SK-N-SH (cell line): ENCODE results near the gene SHD. TPM values are rescaled to one million over a fixed set of nuclear protein-coding genes. Genes with fewer than 3 reads are reported as not detected.

Experiments
- CTCF ChIA-PET: fragments of 300-600, 350-600 bp; formaldehyde crosslinking; extraction: SDS; loops from one replicate; lab custom pipeline; 2021; lab: Yijun Ruan, JAX
- POLR2A ChIA-PET: fragments of 350-600 bp; sonication (Branson Sonifier 250); formaldehyde crosslinking; extraction: SDS; loops from one replicate; lab custom pipeline; 2020; ENCODE audit warnings: antibody characterized with exemption, inconsistent platforms; lab: Yijun Ruan, JAX
- DNase-seq: peaks from one replicate; pipeline ENCODE4 v3.0.0; 2012
- H2AFZ ChIP-seq: fragments of 200-600 bp; sonication (generic); 2 replicates; pipeline ENCODE4 v1.8.1; 2016; ENCODE audit warnings: antibody characterized with exemption, mild to moderate bottlenecking, low read depth
- H3F3A ChIP-seq: fragments of 200-600 bp; sonication (generic); replicated peaks from 2 replicates; pipeline ENCODE3; 2016; ENCODE audit warnings: antibody characterized with exemption, mild to moderate bottlenecking; ENCODE audit not compliant: insufficient read depth
- H3K27ac ChIP-seq, 2 experiments: fragments of 200-500 bp in 1 of 2; fragments of 200-600 bp in 1 of 2; sonication (Bioruptor generic) in 1 of 2; sonication (generic), shearing (Covaris generic) in 1 of 2; 2 replicates each; pipeline versions ENCODE4 v1.5.1 to v1.6.1; 2014 to 2016; ENCODE audit warnings: low read depth in 2 of 2, inconsistent platforms in 1 of 2, low read length in 1 of 2, mild to moderate bottlenecking in 1 of 2, mixed read lengths in 1 of 2
- H3K27me3 ChIP-seq: fragments of 200-600 bp; sonication (generic), shearing (Covaris generic); 2 replicates; pipeline ENCODE4 v1.6.1; 2016; ENCODE audit warnings: mixed run types; ENCODE audit not compliant: insufficient read depth
- H3K36me3 ChIP-seq, 2 experiments: fragments of 200-500 bp in 1 of 2; fragments of 200-600 bp in 1 of 2; sonication (Bioruptor generic) in 1 of 2; sonication (generic) in 1 of 2; replicated peaks in 1 of 2; 2 replicates each; pipeline versions ENCODE3 to v1.5.1; 2014 to 2016; ENCODE audit warnings: low read length in 1 of 2, mild to moderate bottlenecking in 1 of 2; ENCODE audit not compliant: insufficient read depth in 2 of 2, control insufficient read depth in 1 of 2
- H3K4me1 ChIP-seq, 2 experiments: fragments of 200-500 bp in 1 of 2; fragments of 200-600 bp in 1 of 2; sonication (Bioruptor generic) in 1 of 2; sonication (generic), shearing (Covaris generic) in 1 of 2; 2 replicates each; pipeline versions ENCODE4 v1.5.1 to v1.6.1; 2014 to 2016; ENCODE audit warnings: low read depth in 1 of 2, low read length in 1 of 2, mixed run types in 1 of 2; ENCODE audit not compliant: insufficient read depth in 2 of 2, control insufficient read depth in 1 of 2
- H3K4me2 ChIP-seq: fragments of 200-600 bp; sonication (generic), shearing (Covaris generic); 2 replicates; pipeline ENCODE4 v1.6.1; 2017; ENCODE audit warnings: mixed run types
- H3K4me3 ChIP-seq, 2 experiments: fragments of 200-500 bp in 1 of 2; fragments of 200-600 bp in 1 of 2; sonication (Bioruptor generic) in 1 of 2; sonication (generic), shearing (Covaris generic) in 1 of 2; 2 replicates each; pipeline versions ENCODE4 v1.5.1 to v1.8.1; 2014 to 2016; ENCODE audit warnings: low read depth in 2 of 2, inconsistent platforms in 1 of 2, low read length in 1 of 2, mild to moderate bottlenecking in 1 of 2, mixed read lengths in 1 of 2, moderate library complexity in 1 of 2
- H3K79me2 ChIP-seq: fragments of 200-600 bp; sonication (generic); 2 replicates; pipeline ENCODE4 v1.8.1; 2017; ENCODE audit warnings: mild to moderate bottlenecking; ENCODE audit not compliant: insufficient read depth
- H3K9ac ChIP-seq: fragments of 200-600 bp; sonication (generic); 2 replicates; pipeline ENCODE4 v1.6.1; 2017; ENCODE audit warnings: mixed run types
- H3K9me2 ChIP-seq: fragments of 200-600 bp; sonication (generic); 2 replicates; pipeline ENCODE4 v1.6.1; 2017; ENCODE audit warnings: mixed run types
- H3K9me3 ChIP-seq: fragments of 200-600 bp; sonication (generic); 2 replicates; pipeline ENCODE4 v1.6.1; 2017; ENCODE audit warnings: mixed run types, mild to moderate bottlenecking, moderate library complexity
- H4K20me1 ChIP-seq: fragments of 200-600 bp; sonication (generic); 2 replicates; pipeline ENCODE4 v1.6.1; 2017; ENCODE audit warnings: mild to moderate bottlenecking, mixed run types; ENCODE audit not compliant: insufficient read depth
- CHD2 ChIP-seq: fragments of 150-350 bp; IDR thresholded peaks from 2 replicates; pipeline ENCODE4 v1.6.1; 2018; ENCODE audit warnings: low read length; ENCODE audit not compliant: partially characterized antibody
- EP300 ChIP-seq, 2 experiments: IDR thresholded peaks; 2 replicates each; pipeline versions ENCODE4 v1.4.0 to v1.6.1; 2012; ENCODE audit warnings: borderline replicate concordance in 1 of 2, low read depth in 1 of 2, low read length in 1 of 2
- EZH2phosphoT487 ChIP-seq: fragments of 200-600 bp; sonication (generic); IDR thresholded peaks from 2 replicates; pipeline ENCODE4 v1.6.1; 2017; ENCODE audit warnings: low read depth, mixed run types, mild to moderate bottlenecking, antibody characterized with exemption, moderate library complexity, borderline replicate concordance
- FOSL2 ChIP-seq: IDR thresholded peaks from 2 replicates; pipeline ENCODE4 v1.4.0; 2012; ENCODE audit warnings: low read depth, mild to moderate bottlenecking, moderate library complexity, borderline replicate concordance
- FOXJ3 ChIP-seq: sonication (generic); formaldehyde crosslinking; IDR thresholded peaks from 2 replicates; pipeline ENCODE4 v1.5.1; 2020; ENCODE audit warnings: mild to moderate bottlenecking, missing genetic modification reagents
- GATA2 ChIP-seq: sonication (generic); formaldehyde crosslinking; IDR thresholded peaks from 2 replicates; pipeline ENCODE4 v1.5.0; 2020; ENCODE audit warnings: mild to moderate bottlenecking, missing genetic modification reagents
- JUND ChIP-seq: IDR thresholded peaks from 2 replicates; pipeline ENCODE4 v1.4.0; 2012
- MXI1 ChIP-seq: IDR thresholded peaks from 2 replicates; pipeline ENCODE4 v1.6.1; 2012; ENCODE audit warnings: mild to moderate bottlenecking, low read depth, low read length, improper control_type of control experiment
- NFIC ChIP-seq: IDR thresholded peaks from 2 replicates; pipeline ENCODE4 v1.4.0; 2012; ENCODE audit warnings: borderline replicate concordance
- NRF1 ChIP-seq: IDR thresholded peaks from 2 replicates; pipeline ENCODE4 v1.6.1; 2012; ENCODE audit warnings: low read depth, mild to moderate bottlenecking, low read length
- RAD21 ChIP-seq: IDR thresholded peaks from 2 replicates; pipeline ENCODE4 v1.6.1; 2012; ENCODE audit warnings: mild to moderate bottlenecking, low read length
- RFX5 ChIP-seq: IDR thresholded peaks from 2 replicates; pipeline ENCODE4 v1.6.1; 2012; ENCODE audit warnings: mild to moderate bottlenecking, improper control_type of control experiment, low read length
- SIN3A ChIP-seq: IDR thresholded peaks from 2 replicates; pipeline ENCODE4 v1.6.1; 2012; ENCODE audit warnings: low read depth, mild to moderate bottlenecking, low read length, moderate library complexity, borderline replicate concordance
- SMC3 ChIP-seq: IDR thresholded peaks from 2 replicates; pipeline ENCODE4 v1.6.1; 2012; ENCODE audit warnings: low read depth, low read length, improper control_type of control experiment
- TAF1 ChIP-seq: IDR thresholded peaks from 2 replicates; pipeline ENCODE4 v1.6.1; 2012; ENCODE audit warnings: low read depth, mild to moderate bottlenecking, low read length, moderate library complexity, borderline replicate concordance
- YY1 ChIP-seq: IDR thresholded peaks from 2 replicates; pipeline ENCODE4 v1.4.0; 2012; ENCODE audit warnings: low read depth, mild to moderate bottlenecking
- WGBS: methylation state at CpG from one replicate; pipeline ENCODE4 v1.1.6; 2017; ENCODE audit warnings: low lambda C conversion rate; 5-methylcytosine and 5-hydroxymethylcytosine counted together
- polyA plus RNA-seq, 3 experiments: library from polyadenylated mRNA; depleted of rRNA; stranded (reverse); fragments of >200 nt; gene quantifications; 2 replicates each; pipeline ENCODE4 v1.2.3, GENCODE V29; 2012
- TF ChIP-seq, protein P1 (sequence below): IDR thresholded peaks from 2 replicates; pipeline ENCODE4 v1.4.0; 2012; ENCODE audit warnings: low read depth
- TF ChIP-seq, protein P2 (sequence below): IDR thresholded peaks from 2 replicates; pipeline ENCODE4 v1.6.1; 2012; ENCODE audit warnings: mild to moderate bottlenecking, low read depth, low read length, moderate library complexity
- TF ChIP-seq, protein P3 (sequence below): IDR thresholded peaks from 2 replicates; pipeline ENCODE4 v1.4.0; 2012; ENCODE audit warnings: low read depth, borderline replicate concordance
- TF ChIP-seq, protein P4 (sequence below): IDR thresholded peaks from 2 replicates; pipeline ENCODE4 v1.4.0; 2012; ENCODE audit warnings: low read depth, borderline replicate concordance
- TF ChIP-seq, protein P5 (sequence below): fragments of 150-350 bp; IDR thresholded peaks from 2 replicates; pipeline ENCODE4 v1.6.1; 2016; ENCODE audit warnings: mild to moderate bottlenecking, low read depth, low read length
- TF ChIP-seq, protein P6 (sequence below): fragments of 150-350 bp; IDR thresholded peaks from 2 replicates; pipeline ENCODE4 v1.6.1; 2017; ENCODE audit warnings: antibody characterized with exemption, low read length, low read depth, borderline replicate concordance

The SHD gene
- polyA plus RNA-seq, 1 of the 3 experiments (the other 2 are of a cell fraction), result 3.1 TPM

DNA sequence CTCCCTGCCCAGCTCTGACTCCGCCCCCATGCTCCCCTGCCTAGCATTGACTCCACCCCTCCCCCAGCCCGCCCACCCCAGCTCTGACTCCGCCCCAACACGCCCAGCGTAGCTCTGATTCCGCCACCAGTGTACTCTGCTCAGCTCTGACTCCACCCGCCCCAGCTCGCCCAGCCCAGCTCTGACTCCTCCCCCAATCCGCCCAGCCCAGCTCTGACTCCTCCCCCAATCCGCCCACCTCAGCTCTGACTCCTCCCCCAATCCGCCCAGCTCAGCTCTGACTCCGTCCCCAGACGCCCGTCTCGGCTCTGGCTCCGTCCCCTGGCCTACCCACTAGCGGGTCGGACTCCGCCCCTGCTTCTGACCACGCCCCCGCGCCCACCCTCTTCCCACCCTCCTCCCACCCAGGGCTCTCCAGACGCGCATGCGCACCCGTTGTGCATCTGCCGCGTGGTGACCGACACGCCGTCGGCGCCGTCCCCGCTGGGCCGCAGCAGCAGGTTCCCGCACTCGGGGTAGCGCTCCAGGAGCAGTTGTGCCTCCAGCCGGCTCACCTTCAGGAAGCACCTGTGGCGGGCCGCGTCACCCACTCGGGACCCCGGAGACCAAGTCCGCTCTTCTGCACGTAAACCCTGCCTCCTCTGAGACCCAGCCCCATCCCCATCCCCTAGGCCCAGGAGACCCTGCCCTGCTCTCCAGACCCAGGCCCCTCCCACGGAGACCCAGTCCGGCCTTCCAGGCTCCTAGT is 49.4 kb downstream of the SHD start:
- no peaks in the 10 kb centered on the region for H3K27me3 ChIP-seq
- POLR2A ChIA-PET, result interaction anchor here (0.8 to 1.1 kb wide), 3 partner anchors 13 to 37 kb away, joined by 3 to 8 read pairs (median 3); no protein-coding TSS in a partner anchor
- peak overlapping the region; percentile 96 for H2AFZ ChIP-seq
- H4K20me1 ChIP-seq, result no peaks in the 10 kb centered on the region
- peak overlapping the region; percentile 99 for H3K4me2 ChIP-seq
- peaks cover 6% of the 10 kb centered on the region for H3F3A ChIP-seq
- peak; percentile 99 for DNase-seq
- H3K9me2 ChIP-seq, result no peaks in the 10 kb centered on the region
- H3K4me1 ChIP-seq, result peaks cover 0 to 16% of the 10 kb centered on the region in 2 experiments; a peak in 2 of 4 replicates
- H3K9ac ChIP-seq, result peak overlapping the region; percentile 75
- H3K36me3 ChIP-seq, result no peaks in the 10 kb centered on the region
- CTCF ChIA-PET, result interaction anchor here (0.7 to 1.1 kb wide), 3 partner anchors 50 to 72 kb away, joined by 3 to 6 read pairs (median 4); partner anchors contain the start of gene SH3GL1
- H3K79me2 ChIP-seq, result peaks cover 7% of the 10 kb centered on the region; the same call in 1 of the 2 replicates
- peak overlapping the region in 1 of 2 experiments; percentile 66; a peak in 1 of 4 replicates for H3K27ac ChIP-seq
- H3K4me3 ChIP-seq, result peak overlapping the region; percentile 59 to 83
- no peaks in the 10 kb centered on the region for H3K9me3 ChIP-seq
- WGBS, result 16% methylated on average over 40 of the region's 49 CpGs
- TF ChIP-seq, protein P1, sequence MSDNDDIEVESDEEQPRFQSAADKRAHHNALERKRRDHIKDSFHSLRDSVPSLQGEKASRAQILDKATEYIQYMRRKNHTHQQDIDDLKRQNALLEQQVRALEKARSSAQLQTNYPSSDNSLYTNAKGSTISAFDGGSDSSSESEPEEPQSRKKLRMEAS, result peak; percentile 99
- no peak for TF ChIP-seq YY1
- peak; percentile 97 for TF ChIP-seq MXI1
- TF ChIP-seq FOSL2, result no peak
- TF ChIP-seq CHD2, result peak; percentile 17
- TF ChIP-seq, protein P2, sequence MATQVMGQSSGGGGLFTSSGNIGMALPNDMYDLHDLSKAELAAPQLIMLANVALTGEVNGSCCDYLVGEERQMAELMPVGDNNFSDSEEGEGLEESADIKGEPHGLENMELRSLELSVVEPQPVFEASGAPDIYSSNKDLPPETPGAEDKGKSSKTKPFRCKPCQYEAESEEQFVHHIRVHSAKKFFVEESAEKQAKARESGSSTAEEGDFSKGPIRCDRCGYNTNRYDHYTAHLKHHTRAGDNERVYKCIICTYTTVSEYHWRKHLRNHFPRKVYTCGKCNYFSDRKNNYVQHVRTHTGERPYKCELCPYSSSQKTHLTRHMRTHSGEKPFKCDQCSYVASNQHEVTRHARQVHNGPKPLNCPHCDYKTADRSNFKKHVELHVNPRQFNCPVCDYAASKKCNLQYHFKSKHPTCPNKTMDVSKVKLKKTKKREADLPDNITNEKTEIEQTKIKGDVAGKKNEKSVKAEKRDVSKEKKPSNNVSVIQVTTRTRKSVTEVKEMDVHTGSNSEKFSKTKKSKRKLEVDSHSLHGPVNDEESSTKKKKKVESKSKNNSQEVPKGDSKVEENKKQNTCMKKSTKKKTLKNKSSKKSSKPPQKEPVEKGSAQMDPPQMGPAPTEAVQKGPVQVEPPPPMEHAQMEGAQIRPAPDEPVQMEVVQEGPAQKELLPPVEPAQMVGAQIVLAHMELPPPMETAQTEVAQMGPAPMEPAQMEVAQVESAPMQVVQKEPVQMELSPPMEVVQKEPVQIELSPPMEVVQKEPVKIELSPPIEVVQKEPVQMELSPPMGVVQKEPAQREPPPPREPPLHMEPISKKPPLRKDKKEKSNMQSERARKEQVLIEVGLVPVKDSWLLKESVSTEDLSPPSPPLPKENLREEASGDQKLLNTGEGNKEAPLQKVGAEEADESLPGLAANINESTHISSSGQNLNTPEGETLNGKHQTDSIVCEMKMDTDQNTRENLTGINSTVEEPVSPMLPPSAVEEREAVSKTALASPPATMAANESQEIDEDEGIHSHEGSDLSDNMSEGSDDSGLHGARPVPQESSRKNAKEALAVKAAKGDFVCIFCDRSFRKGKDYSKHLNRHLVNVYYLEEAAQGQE, result no peak
- TF ChIP-seq, protein P3, sequence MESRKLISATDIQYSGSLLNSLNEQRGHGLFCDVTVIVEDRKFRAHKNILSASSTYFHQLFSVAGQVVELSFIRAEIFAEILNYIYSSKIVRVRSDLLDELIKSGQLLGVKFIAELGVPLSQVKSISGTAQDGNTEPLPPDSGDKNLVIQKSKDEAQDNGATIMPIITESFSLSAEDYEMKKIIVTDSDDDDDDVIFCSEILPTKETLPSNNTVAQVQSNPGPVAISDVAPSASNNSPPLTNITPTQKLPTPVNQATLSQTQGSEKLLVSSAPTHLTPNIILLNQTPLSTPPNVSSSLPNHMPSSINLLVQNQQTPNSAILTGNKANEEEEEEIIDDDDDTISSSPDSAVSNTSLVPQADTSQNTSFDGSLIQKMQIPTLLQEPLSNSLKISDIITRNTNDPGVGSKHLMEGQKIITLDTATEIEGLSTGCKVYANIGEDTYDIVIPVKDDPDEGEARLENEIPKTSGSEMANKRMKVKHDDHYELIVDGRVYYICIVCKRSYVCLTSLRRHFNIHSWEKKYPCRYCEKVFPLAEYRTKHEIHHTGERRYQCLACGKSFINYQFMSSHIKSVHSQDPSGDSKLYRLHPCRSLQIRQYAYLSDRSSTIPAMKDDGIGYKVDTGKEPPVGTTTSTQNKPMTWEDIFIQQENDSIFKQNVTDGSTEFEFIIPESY, result no peak
- TF ChIP-seq, protein P4, sequence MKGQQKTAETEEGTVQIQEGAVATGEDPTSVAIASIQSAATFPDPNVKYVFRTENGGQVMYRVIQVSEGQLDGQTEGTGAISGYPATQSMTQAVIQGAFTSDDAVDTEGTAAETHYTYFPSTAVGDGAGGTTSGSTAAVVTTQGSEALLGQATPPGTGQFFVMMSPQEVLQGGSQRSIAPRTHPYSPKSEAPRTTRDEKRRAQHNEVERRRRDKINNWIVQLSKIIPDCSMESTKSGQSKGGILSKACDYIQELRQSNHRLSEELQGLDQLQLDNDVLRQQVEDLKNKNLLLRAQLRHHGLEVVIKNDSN, result no peak
- no peak for TF ChIP-seq RFX5
- no peak for TF ChIP-seq EZH2phosphoT487
- TF ChIP-seq, protein P5, sequence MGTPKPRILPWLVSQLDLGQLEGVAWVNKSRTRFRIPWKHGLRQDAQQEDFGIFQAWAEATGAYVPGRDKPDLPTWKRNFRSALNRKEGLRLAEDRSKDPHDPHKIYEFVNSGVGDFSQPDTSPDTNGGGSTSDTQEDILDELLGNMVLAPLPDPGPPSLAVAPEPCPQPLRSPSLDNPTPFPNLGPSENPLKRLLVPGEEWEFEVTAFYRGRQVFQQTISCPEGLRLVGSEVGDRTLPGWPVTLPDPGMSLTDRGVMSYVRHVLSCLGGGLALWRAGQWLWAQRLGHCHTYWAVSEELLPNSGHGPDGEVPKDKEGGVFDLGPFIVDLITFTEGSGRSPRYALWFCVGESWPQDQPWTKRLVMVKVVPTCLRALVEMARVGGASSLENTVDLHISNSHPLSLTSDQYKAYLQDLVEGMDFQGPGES, result no peak
- TF ChIP-seq JUND, result no peak
- no peak for TF ChIP-seq SMC3
- no peak for TF ChIP-seq TAF1
- no peak for TF ChIP-seq RAD21
- peak; percentile 43; the same call in 1 of the 2 replicates for TF ChIP-seq SIN3A
- no peak for TF ChIP-seq GATA2 (CRISPR knock-in tag)
- no peak for TF ChIP-seq NFIC
- no peak for TF ChIP-seq FOXJ3 (CRISPR knock-in tag)
- TF ChIP-seq EP300 (IDR thresholded peaks at IDR 0.05; ENCODE audit: borderline replicate concordance in 1 of 2, low read depth in 1 of 2, low read length in 1 of 2), result no peak
- TF ChIP-seq, protein P6, sequence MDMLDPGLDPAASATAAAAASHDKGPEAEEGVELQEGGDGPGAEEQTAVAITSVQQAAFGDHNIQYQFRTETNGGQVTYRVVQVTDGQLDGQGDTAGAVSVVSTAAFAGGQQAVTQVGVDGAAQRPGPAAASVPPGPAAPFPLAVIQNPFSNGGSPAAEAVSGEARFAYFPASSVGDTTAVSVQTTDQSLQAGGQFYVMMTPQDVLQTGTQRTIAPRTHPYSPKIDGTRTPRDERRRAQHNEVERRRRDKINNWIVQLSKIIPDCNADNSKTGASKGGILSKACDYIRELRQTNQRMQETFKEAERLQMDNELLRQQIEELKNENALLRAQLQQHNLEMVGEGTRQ, result no peak
- peak; percentile 88 for TF ChIP-seq NRF1
